Measurements from ENCODE around the gene SASH1.
A peak's percentile ranks its signal among the peaks of the same experiment; 100 is the strongest.

SASH1 gene

DNA sequence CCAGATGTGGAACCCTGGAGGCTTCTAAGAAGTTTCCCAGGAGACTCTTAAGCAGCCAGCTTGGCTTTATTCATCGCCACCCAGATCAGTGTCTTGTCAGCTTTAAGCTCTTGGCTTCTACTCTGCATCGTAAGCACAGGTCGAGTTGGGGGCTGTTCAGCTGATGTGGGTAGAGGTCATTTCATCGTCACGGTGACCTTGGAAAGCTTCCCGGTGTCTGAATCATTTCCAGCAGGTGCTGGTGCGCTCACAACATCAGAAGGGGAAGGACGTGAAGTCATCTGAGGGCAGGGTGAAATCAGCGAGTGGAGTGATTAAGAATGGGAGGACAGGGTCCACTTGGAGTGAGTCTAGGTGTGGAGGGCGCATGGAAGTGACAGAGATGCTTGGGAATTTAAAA is 112.6 kb downstream of the SASH1 start:
- no peak for DNase-seq (ENCODE audit: extremely low read depth in 1 of 2, low read depth in 1 of 2)

DNA sequence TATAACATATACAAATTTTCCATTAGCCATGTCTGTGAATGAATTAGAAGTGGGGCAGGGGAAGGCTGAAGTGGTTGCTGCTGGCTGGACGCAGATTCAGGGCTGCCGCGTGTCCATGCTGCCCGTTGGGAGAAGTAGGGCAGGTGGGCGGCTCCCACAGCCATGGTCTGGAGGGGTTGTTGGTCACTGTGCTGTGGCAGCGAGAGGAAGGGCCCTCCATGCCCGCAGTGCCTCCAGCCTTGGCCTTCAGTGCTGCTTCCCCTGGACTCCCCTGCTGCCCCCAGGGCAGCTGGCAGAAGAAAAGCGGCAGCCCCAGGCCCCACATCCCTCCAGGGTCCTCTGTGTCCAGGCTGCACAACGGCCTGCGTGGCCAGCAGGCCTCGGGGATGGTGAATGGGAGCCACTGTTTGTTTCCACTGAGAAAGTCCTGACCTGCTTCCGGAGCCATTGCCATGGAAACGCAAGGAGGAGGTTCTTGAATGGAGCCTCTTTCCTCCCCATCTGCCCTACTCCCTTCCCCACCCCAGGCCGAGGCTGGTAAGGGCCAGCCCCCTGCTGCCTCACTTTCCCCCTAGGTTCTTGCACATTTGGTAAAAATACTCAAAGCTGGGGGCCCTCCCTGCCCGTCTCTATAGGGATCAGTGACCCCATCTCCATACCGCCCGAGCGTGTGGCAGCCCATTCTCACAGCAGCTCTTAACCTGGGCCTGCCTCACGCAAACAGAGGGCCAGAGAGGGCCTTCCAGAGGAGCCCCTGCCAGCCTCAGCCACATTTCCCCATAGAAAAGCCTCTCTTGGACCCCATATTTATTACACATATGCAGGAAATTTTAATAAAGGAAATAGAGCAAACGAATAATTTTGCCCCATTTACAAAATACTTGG is 113.3 kb downstream of the SASH1 start:
- no peak for DNase-seq (ENCODE audit: extremely low read depth in 1 of 2, low read depth in 1 of 2)

DNA sequence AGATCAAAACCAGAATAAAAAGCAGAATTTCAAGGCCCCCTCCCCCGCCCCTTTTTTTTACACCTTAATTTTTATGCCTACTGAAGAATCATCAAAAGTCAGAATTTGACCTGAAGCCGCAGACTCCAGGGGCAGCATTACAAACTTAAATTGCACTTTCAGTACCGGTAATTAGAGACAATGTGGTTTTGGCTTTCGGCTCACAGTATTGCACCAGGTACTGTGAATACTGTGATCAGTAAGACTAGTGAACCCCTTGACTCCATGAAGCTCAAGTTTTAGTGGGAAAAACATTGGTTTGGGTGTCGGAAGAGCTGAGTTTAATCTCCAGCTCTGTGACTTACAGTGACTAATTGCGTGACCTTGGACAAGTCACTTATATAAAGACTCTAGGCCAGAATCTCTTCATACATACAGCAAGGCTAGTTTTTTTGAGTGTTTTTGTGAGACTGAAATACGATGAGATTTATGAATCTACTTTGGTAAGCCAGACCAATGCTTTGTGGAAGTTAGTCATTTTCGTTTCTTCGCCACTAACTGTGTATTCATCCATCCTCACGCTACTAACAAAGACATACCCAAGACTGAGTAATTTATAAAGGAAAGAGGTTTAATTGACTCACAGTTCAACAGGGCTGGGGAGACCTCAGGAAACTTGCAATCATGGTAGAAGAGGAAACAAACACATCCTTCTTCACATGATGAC is 114.7 kb downstream of the SASH1 start:
- DNase-seq (ENCODE audit: extremely low read depth in 1 of 2, low read depth in 1 of 2), result no peak

- no peak for DNase-seq (ENCODE audit: extremely low read depth in 1 of 2, low read depth in 1 of 2)
Observed at GRCh38 chr6:148457843-148458159, 115.2 kb downstream of the SASH1 start.

DNA sequence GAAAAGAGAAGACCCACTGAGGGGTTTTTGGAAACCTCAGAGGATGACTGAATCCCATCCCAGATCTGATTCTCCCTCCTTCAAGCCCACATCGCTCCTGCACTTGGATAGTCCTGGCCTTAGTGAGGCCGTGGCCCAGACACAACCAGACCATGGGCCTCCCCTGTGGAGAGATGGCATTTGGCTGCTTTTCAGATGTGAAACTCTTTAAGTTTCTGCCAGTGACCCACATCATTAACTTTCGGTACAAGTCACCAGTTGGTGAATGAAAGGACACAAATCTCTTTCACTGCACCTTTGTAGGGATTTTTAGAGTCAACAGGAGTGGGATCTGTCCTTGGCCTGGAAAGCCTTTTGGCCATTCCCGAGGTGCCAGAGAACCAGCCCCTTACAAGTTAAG is 116.6 kb downstream of the SASH1 start:
- DNase-seq (ENCODE audit: extremely low read depth in 1 of 2, low read depth in 1 of 2), result no peak

DNA sequence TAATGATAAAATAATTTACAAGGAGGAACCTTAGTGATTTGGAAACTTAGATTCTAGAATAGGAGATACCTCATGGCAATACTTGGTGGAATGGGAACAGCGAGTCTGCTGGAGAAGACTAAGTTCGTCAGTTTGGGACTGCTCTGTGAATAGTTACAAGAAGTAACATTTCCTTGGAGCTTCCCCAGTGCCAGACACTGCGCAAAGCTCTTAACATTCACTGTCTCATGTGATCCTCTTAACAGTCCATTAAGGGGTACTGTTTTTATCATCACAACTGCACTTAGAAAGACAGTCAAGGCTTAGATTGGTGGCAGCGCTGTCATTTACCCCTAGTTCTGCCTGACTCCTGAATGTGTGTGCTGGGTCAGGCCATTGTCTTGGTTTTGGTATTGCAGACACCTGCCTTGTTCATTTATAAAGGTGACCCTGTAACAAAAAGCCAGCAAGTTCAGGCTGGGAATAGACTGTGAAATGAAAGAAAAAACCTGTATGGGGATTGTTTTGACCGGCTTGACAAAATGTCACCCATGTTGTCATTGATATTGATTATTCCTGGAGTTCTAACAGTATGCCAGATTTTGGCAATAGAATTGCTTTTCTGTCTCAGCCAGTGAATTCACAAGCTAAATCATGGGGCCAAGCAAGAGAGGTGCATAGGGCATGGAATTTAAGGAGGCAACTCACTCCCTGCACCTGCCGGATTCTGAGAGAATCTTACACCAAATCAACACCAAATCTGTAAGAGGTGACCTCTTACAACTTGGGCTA is 118.4 kb downstream of the SASH1 start:
- no peak for DNase-seq (ENCODE audit: extremely low read depth in 1 of 2, low read depth in 1 of 2)

- no peak for DNase-seq (ENCODE audit: extremely low read depth in 1 of 2, low read depth in 1 of 2)
Observed at GRCh38 chr6:148461986-148462577, 119.4 kb downstream of the SASH1 start.

DNA sequence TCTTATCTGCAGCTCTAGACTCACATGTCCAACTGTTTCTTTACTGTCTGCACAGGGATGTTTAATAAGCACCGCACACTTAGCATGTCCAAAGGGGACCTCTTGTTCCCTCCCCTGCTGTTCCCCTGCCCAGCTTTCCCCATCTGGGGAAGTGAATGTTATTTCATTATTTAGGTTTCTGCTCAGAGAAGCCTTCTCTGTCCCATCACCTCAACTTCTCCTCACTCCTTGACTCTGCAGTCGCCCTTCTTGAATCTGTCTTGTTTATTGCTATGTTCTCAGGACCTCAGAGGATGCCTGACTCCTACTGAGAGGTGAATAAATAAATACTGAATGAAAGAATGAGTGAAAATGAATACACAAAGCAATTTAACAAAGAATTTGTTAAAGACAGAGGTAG is 121.0 kb downstream of the SASH1 start:
- DNase-seq (ENCODE audit: extremely low read depth in 1 of 2, low read depth in 1 of 2), result no peak

DNA sequence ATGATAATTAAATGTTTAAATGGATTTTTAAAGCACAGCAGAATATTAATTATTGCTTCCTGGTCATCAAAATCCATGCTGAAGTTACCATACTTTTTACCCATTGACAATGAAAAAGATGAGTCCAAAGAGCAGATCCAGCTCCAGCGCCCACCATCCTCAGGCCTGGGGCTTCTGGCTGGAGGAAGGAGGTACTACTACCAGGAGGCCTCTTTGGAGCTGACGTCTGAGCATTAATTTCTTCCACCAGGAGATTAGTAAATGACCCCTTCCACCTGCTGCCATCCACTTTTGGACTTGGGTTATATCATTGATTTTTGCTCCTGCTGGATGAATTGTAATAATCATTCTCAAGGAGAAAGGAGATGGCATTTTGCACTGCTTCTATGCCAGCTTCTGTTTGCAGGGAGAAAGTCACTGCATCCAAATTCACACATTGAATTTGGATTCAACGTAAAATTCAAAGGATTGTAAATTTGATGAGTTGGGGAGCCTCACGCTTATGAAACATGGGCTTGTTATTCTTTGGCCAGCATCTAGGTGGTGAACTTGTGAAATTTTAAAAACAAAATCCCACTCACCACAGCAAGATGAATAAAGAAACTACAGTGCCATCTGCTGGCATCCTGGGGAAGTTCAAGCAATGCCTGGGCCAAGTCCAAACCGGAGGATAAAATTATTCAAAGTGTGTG is 121.8 kb downstream of the SASH1 start:
- peak in 1 of 2 donors; percentile 9 for DNase-seq (ENCODE audit: extremely low read depth in 1 of 2, low read depth in 1 of 2)

- no peak for DNase-seq (ENCODE audit: extremely low read depth in 1 of 2, low read depth in 1 of 2)
Observed at GRCh38 chr6:148465011-148465335, 122.3 kb downstream of the SASH1 start.

DNA sequence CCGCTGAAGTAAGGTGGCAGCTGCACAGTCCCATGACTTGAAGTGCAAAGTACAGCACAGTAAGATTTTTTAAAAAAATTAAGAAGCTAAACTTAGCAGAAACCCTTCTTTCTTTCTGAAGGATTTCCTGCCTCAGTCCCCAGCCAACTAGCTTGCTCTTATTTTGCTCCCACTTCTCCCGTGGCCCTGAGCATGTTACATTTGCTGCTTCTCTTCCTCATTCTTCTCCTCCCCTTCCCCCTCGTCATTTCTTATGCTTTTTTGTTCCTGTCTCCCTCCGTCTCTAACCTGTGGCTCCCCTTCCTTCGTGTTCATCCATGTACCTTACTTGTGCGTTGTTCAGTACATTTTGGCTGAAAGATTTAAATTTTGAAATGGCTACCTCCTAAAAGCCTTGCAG is 123.0 kb downstream of the SASH1 start:
- no peak for DNase-seq (ENCODE audit: extremely low read depth in 1 of 2, low read depth in 1 of 2)

DNA sequence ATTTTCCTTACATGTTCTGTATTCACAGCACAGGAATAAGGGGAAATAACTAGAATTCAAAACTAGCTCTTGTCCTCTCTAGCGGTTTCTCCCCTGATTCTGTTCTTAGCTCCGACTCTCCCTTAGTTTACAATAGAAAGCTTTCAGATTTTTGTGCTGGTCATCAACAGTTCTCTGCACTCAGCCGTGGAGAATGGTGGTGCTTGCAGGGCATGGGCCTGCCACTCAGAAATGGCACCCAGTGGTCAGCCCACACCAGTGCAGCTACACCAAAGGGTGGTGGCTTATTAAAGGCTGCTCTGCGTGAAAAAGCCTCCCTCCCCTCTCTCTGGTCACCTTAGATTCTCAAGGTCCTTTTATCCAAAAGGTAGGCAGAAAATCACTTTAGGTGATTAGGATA is 123.5 kb downstream of the SASH1 start:
- DNase-seq (ENCODE audit: extremely low read depth in 1 of 2, low read depth in 1 of 2), result no peak

DNA sequence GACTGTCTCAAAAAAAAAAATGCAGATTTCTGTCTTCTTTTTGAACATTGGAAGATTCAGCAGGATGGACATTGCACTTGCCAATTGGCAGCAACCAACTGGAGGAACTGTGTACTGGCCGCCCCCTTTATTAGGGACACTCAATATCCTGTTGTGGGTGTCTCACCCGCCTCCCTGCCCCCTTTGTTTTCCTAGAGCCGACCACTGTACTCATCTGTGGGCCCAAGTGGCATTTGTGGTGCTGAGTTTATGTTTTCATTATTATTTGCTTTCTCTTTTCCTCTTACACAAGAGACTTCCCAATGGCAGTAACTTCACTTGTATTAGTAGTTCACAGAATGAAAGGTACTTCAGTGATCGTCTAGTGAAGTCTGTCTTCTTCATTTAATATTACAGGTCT is 125.3 kb downstream of the SASH1 start:
- no peak for DNase-seq (ENCODE audit: extremely low read depth in 1 of 2, low read depth in 1 of 2)

- no peak for DNase-seq (ENCODE audit: extremely low read depth in 1 of 2, low read depth in 1 of 2)
Observed at GRCh38 chr6:148470156-148470555, 127.5 kb downstream of the SASH1 start.

DNA sequence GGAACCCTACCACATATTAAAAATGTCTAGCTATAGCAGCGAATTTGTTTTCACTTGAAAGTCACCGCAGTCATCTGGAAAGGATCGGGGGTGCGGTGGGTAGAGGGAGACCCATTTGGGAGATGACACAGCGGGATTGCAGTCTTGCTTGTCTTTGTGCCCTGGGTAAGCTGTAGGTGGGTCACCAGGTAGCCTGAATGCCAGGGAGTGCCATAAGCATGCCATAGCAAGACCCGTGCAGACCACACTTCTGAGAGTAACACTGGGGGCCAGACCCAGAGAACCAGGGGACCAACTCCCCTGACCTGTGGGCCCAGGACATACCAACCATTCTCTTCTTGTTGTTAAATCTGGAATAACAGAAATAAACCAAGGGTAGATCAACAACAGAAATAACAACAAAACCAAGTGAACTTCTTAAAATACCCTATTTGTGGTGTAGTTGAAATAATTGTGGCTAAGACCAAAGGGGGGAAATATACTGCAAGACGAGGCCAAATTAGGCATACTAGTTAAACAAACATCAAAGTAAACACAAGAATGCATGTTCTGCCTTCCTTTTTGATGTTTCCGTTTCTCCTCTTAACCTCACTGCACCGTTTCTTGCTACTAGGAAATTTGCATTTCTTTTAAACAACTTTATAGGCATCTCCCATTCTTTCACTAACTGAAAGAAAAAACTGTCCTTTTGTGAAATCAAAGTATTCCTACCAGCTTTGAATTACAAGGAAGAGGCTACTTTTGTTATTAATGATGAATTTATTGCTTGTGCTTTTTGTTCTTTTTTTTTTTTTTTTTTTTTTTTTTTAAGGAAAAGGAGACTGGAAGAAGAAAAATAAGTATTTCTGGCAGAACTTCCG is 128.2 kb downstream of the SASH1 start:
- DNase-seq (ENCODE audit: extremely low read depth in 1 of 2, low read depth in 1 of 2), result no peak

GRCh38 chr6:148471624-148472159 is 129.1 kb downstream of the SASH1 start:
- DNase-seq (ENCODE audit: extremely low read depth in 1 of 2, low read depth in 1 of 2), result no peak

DNA sequence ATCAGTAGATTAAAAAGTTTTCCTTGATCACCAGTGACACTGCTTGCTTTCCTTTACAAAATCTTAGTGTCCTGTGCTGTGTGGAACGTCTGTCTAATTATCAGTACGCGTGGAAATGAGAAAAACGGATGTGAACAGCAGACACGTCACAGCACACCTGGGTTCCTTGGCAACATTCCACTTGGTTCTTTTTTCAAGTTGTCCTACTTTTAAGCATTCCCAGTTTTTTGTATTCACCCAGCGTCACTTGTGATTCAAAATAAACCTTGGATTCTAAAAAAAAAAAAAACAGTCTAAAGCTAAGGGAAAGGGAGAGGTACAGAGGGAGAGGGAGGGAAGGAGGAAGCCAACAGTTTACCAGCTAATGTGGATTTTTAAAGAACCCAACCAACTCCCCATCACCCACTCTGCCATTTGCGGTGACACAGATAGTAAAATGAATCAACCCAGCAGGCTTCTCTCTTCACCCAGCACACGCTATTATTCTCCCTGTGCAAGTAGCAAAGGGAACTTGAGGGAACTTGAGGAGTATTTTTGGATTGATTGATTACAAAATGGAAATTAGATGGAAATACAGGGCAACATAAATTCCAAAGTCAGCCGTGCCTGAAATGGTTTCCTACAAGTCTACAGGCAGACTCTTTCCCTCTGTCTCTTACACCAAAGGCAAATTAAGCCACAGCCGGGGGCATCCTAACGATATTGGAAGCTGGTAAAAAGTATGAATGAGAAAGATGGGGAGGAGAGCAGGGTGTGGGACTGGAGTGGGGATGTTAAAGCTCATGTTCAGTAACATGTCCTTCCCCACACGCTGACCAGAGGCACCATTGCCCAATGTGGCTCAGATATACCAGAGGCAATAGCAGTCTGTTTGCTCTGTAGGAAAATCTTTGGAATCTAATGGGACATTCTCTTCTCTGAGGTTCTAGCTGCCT is 129.8 kb downstream of the SASH1 start:
- no peak for DNase-seq (ENCODE audit: extremely low read depth in 1 of 2, low read depth in 1 of 2)

DNA sequence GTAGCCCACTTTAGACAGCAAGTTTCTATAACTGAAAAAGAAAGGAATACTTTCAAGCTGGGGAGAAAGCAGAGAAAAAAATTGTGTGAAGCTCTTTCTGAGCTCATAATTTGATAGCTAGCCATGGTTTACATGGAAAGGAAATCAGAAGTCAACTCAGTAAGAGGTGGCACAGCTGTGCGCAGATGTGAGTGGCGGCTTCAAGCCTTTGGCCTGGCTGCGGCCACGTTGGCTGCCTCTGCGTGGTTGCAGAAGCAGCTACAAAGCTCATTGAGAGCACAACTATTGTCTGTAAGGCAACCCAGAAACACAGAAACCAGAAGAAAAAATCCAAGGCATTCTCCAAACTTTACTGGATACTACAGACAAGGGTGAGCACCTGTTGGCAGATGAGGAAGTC is 136.9 kb downstream of the SASH1 start:
- no peak for DNase-seq (ENCODE audit: extremely low read depth in 1 of 2, low read depth in 1 of 2)

GRCh38 chr6:148487461-148487860 is 144.8 kb downstream of the SASH1 start:
- no peak for DNase-seq (ENCODE audit: extremely low read depth in 1 of 2, low read depth in 1 of 2)

All from stimulated activated CD8-positive, alpha-beta memory T cell treated with anti-CD3 and anti-CD28 coated beads, Interleukin-7, amount 100 ng/mL, for 48 hours (primary cell).